ENCODE data around the gene SYMPK. TPM values are rescaled to one million over a fixed set of nuclear protein-coding genes. Genes with fewer than 3 reads are reported as not detected.

Gene SYMPK
- total RNA-seq, 2 experiments from 2014 or later = 88.3 to 89.2 TPM

DNA sequence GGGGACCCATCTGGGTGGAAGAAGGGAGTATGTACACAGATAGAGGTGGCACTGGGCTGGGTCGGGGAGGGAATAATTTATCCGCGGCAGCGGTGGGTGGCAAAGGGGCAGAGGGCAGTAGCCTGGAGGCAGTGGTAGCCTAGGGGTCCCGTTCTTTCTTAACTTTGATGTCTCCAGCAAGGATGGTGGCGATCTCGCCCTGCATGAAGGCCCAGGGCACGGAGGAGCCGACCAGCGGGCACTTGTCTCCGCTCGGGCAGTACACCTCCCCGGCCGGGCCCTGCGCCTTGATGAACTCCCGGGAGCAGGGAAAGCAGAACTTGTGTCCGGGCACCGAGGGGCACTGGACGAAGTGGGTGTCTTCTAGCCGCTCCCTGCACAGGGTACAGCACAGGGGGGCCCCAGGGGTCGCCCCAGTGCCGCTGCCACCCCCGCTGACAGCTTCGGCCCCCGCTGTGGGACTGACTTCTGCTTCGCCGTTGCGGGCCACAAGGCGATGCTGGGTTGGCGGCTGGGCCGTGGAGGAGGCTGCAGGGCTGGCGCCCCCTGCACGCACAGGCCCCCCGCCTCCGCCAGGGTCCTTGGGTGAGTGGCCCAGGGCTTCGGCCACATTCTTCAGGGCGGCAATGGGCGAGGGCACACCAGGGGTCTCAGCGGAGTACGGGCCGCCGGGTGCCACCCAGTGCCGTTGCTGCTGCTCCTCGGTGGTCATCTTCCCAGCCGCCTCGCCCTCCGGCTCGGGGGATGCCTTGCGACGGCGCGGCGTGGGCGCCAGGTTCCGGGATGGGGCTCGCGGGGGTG, 21.1 kb upstream of the SYMPK start:
- Mint-ChIP-seq H3K4me1 (peaks cover 35% of the 10 kb centered on the region), H3K4me3 (peak overlapping the region; percentile 72), H3K27ac (no peak overlapping the region), H3K36me3 (ENCODE audit: low read depth) (peaks cover 4% of the 10 kb centered on the region), H3K9me3 (no peaks in the 10 kb centered on the region), H3K27me3 (no peaks in the 10 kb centered on the region)
- ChIA-PET POLR2A (interaction anchor here (2.6 to 2.7 kb wide), 2 partner anchors 18 to 20 kb away, joined by 16 to 29 read pairs; partner anchors contain the start of genes FOXA3, MYPOP and SYMPK), CTCF (interaction anchor here (2.2 to 3.4 kb wide), 4 partner anchors 14 to 125 kb away, joined by 5 to 17 read pairs (median 13); partner anchors contain the start of genes MYPOP and SIX5)
- no peak for DNase-seq

DNA sequence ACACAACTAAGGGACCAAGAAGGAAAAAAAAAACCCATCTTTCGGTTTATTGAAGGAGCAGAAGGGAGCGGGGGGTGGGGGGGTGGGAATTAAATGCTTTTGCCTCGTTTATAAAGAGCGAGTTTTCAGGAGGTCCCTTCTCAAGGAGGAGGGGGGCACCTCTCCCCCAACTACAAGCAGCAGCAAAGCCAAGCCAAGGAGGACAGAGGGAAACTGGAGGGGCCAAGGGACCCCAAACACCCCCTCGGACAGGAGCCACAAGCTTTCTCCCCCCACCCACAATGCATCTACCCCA, 20.6 kb upstream of the SYMPK start:
- no peak for DNase-seq
- peak overlapping the region; percentile 51 for H3K27ac Mint-ChIP-seq
- H3K4me1 Mint-ChIP-seq = peaks cover 36% of the 10 kb centered on the region
- H3K9me3 Mint-ChIP-seq = no peaks in the 10 kb centered on the region
- H3K36me3 Mint-ChIP-seq (ENCODE audit: low read depth) = peaks cover 4% of the 10 kb centered on the region
- peak overlapping the region; percentile 72 for H3K4me3 Mint-ChIP-seq
- CTCF ChIA-PET = interaction anchor here (2.2 to 3.4 kb wide), 5 partner anchors 14 to 126 kb away, joined by 5 to 17 read pairs (median 13); partner anchors contain the start of genes FOXA3, MYPOP, SIX5 and SYMPK
- POLR2A ChIA-PET = interaction anchor here (2.6 kb wide), 1 partner anchor 20 kb away, joined by 16 read pairs; the partner anchor contains the start of genes FOXA3 and SYMPK
- H3K27me3 Mint-ChIP-seq = peaks cover 2% of the 10 kb centered on the region

DNA sequence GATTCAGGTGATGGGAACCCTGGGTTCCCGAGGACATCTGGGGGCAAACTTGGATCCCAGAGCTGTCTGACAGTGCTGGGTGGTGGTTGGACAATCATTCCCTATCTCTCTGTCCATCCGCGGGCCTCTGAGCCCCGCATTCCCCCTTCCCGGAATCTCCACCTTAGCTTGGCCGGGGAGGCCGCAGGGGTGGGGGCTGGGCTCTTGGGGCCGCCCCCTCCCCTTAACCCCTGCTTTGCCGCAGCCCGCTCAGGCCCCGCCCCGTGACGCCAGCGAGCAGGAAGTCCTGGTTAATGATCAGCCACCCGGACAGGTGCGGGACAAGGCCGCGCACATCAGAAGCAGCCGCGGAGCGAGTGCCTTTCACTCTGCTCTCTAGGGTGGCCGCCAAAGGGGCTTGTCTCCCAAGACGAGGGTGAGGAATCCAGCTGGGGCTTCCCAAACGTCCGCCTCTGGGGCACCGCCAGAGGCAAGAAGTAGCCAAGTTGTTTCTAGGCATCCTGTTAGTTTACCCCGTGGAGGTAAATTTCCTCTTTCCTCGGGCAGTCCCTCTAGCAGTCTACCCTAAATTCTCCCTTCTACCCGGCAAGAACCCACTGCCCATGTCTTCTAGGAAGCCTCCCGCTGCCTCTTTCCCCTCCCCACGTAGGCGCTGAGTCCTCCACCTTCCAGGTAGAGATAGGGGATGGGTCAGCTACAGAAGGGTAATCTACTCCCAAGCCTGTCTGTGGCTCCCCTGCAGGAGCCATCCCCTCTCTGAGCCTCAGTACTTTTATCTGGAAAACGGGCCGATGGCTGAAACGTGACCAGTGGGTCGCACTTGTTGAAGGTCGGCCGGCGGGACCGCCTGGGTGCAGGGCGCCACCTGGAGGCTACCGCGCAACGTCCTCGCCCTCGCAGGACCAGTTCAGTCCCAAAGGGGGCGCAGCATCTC, 20.0 kb upstream of the SYMPK start:
- Mint-ChIP-seq H3K4me1 (peaks cover 40% of the 10 kb centered on the region), H3K9me3 (no peaks in the 10 kb centered on the region), H3K36me3 (ENCODE audit: low read depth) (peaks cover 4% of the 10 kb centered on the region), H3K27me3 (peaks cover 4% of the 10 kb centered on the region), H3K27ac (peak overlapping the region; percentile 51), H3K4me3 (peak overlapping the region; percentile 72)
- ChIA-PET CTCF (interaction anchor here (0.7 to 2.6 kb wide), 9 partner anchors 13 to 382 kb away, joined by 3 to 15 read pairs (median 6); partner anchors contain the start of genes CCDC61, FOXA3, SIX5 and SYMPK), POLR2A (interaction anchor here (1.0 to 2.6 kb wide), 3 partner anchors 10 to 37 kb away, joined by 3 to 16 read pairs (median 4); partner anchors contain the start of genes FOXA3 and SYMPK)
- peak; percentile 89 for DNase-seq

DNA sequence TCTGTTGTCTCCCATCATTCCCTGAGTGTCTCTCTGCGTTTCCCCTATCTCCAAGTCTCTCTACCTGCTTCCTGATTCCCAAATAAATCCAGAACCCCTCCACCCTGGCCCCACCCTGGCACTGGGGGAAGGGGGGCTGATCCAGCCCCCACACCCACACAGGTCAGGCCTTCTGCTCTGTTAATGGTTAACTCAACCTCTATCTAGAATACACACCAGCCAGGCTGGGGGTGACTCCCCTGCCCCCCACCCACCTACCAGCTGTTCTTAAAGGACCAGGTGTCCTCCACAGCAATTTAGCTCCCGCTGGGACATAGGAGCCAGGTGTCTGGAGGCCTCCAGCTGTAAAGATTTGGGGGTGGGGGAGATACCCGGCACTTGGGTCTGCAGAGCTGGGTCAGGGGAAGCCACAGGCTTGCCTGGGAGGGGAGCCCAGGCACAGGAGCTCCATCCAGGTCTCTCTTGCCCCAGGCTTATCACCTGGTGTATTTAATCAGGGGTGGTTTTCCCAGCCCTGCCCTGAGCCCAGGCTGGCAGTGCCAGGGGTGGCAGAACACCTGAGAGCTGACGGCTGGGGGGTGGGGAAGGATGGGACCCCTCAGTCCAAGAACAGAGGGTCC, 19.1 kb upstream of the SYMPK start:
- Mint-ChIP-seq H3K36me3 (ENCODE audit: low read depth) (peaks cover 4% of the 10 kb centered on the region), H3K4me3 (no peak overlapping the region), H3K4me1 (peaks cover 43% of the 10 kb centered on the region), H3K27me3 (peaks cover 9% of the 10 kb centered on the region), H3K9me3 (no peaks in the 10 kb centered on the region), H3K27ac (no peak overlapping the region)
- CTCF ChIA-PET = interaction anchor here (0.9 to 2.6 kb wide), 7 partner anchors 12 to 127 kb away, joined by 3 to 15 read pairs (median 12); partner anchors contain the start of genes CCDC61, FOXA3, SIX5 and SYMPK
- DNase-seq = no peak
- POLR2A ChIA-PET = interaction anchor here (1.7 to 2.6 kb wide), 2 partner anchors 11 to 18 kb away, joined by 4 to 16 read pairs; partner anchors contain the start of genes FOXA3 and SYMPK

DNA sequence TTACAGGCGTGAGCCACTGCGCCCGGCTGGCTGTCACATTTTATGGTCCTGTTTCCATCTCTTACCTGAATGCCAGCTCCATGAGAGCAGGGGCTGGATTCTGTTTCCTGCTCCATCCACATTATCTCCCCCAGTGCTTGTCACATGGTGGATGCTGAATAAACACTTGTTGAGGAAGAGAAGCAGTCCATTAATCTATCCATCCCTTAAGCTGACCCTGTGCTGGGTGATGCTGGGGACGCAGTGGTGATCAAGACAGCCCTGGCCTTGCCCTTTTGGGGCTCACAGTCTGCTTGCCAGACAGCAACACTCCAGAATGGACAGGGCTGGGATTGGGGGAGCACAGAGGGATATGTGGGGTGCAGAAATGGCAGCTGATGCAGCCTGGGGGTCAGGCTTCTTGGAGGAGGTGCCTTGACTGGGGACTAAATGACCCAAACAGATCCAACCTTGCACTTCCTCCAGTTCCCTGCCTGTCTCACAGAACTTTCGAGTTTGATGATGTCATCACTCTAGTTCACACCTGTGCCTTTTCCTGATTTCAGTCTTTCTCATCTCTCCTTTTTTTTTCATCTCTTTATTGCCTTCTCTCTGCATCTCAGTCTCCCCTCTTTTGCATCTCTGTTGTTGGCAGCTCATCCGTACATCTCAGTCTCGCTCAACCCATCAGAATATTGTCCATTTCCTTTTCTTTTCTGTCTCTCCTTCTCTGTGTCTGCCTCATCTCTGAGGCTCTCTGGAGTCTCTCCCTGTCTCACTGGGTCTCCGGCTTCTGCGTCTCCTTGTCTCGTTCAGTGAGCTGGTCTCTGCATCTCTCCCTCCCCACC, 18.3 kb upstream of the SYMPK start:
- peaks cover 42% of the 10 kb centered on the region for H3K4me1 Mint-ChIP-seq
- no peak overlapping the region for H3K27ac Mint-ChIP-seq
- no peak overlapping the region for H3K4me3 Mint-ChIP-seq
- no peak for DNase-seq
- peaks cover 4% of the 10 kb centered on the region for H3K36me3 Mint-ChIP-seq (ENCODE audit: low read depth)
- peaks cover 10% of the 10 kb centered on the region for H3K27me3 Mint-ChIP-seq
- no peaks in the 10 kb centered on the region for H3K9me3 Mint-ChIP-seq
- ChIA-PET CTCF (interaction anchor here (0.9 to 2.6 kb wide), 6 partner anchors 11 to 128 kb away, joined by 3 to 15 read pairs (median 12); partner anchors contain the start of genes FOXA3, SIX5 and SYMPK), POLR2A (interaction anchor here (1.7 to 2.6 kb wide), 2 partner anchors 12 to 17 kb away, joined by 4 to 16 read pairs; partner anchors contain the start of genes FOXA3 and SYMPK)

DNA sequence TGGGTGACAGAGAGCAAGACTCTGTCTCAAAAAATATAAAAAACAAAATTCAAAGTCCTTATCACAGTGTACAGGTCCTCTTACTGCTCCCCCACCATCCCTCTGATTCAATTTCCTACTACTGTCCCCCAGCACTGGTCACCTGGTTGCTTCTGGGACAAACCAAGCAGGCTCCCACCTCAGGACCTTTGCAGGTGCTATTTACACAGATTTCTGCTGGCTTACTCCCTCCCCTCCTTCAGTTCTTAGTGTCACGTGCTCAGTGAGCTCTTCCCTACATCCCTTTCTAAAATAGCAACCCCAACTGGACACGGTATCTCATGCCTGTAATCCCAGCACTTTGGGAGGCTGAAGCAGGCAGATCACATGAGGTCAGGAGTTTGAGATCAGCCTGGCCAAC, 17.0 kb upstream of the SYMPK start:
- H3K4me3 Mint-ChIP-seq = no peak overlapping the region
- DNase-seq = no peak
- no peak overlapping the region for H3K27ac Mint-ChIP-seq
- H3K4me1 Mint-ChIP-seq = peaks cover 45% of the 10 kb centered on the region
- POLR2A ChIA-PET = no interaction called here
- CTCF ChIA-PET = interaction anchor here (0.9 to 1.2 kb wide), 3 partner anchors 16 to 63 kb away, joined by 3 to 4 read pairs (median 3); partner anchors contain the start of gene FOXA3
- H3K36me3 Mint-ChIP-seq (ENCODE audit: low read depth) = peaks cover 4% of the 10 kb centered on the region
- H3K27me3 Mint-ChIP-seq = peaks cover 19% of the 10 kb centered on the region
- H3K9me3 Mint-ChIP-seq = no peaks in the 10 kb centered on the region

DNA sequence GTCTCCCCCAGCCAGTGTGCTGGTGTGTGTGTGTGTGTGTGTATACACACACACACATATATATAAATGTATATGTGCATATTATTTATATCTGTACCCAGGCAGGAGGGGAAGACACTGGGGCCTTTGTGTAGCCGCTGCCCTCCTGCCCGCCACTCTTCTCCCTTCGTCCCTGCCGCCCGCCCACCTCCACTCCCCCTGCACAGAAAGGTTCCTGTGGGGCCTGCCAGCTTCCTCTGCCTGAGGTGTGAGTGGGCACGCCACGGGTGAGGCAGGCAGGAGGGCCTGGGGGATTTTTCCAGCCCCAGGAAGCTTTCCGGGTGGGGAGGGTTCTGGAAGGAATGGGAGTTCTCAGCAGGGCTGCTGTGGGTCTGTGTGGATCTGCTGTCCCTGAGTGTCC, 16.1 kb upstream of the SYMPK start:
- H3K27me3 Mint-ChIP-seq = peaks cover 23% of the 10 kb centered on the region
- H3K4me3 Mint-ChIP-seq = no peak overlapping the region
- H3K36me3 Mint-ChIP-seq (ENCODE audit: low read depth) = peaks cover 4% of the 10 kb centered on the region
- no peaks in the 10 kb centered on the region for H3K9me3 Mint-ChIP-seq
- ChIA-PET POLR2A (no interaction called here), CTCF (interaction anchor here (1.0 kb wide), 1 partner anchor 62 kb away, joined by 4 read pairs; no protein-coding TSS in a partner anchor)
- H3K4me1 Mint-ChIP-seq = peaks cover 42% of the 10 kb centered on the region
- no peak overlapping the region for H3K27ac Mint-ChIP-seq
- no peak for DNase-seq

DNA sequence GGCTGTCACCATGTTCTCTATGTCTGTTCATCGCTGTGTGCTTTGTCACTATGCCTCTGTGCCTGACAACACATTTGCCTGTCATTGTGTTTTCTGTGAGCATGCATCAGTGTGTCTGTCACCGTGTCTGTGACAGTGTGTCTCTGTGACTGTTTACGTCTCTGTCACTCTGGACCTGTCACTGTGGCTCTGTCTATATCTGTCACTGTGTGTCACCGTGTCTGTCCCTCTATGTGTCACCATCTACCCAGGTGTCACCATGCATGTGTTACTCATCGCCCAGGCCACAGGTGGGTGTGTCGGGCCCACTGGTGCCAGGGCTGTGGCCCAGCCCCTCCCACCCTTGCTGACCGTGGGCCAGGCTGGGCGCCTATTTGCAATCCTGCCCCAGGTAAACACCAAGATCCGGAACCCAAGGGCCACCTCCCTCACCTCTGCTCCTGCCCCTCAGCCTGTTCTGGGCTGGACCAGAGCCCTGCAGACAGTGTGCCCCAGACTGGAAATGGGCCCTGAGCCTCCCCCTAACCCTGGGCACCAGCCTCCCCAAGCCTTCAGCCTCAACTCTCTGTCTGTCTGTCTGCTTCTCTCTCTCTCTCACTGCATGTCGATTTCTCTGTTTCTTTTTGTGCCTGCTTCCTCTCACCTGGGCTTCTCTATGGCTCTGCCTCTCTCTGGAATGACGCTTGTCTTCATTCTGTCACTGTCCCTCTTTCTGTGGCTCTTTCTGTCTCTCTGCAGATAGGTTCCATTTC, 15.3 kb upstream of the SYMPK start:
- Mint-ChIP-seq H3K27me3 (peaks cover 25% of the 10 kb centered on the region), H3K4me3 (no peak overlapping the region), H3K36me3 (ENCODE audit: low read depth) (peaks cover under 1% of the 10 kb centered on the region), H3K27ac (no peak overlapping the region), H3K9me3 (no peaks in the 10 kb centered on the region), H3K4me1 (peaks cover 34% of the 10 kb centered on the region)
- DNase-seq = no peak
- ChIA-PET CTCF (no interaction called here), POLR2A (no interaction called here)

DNA sequence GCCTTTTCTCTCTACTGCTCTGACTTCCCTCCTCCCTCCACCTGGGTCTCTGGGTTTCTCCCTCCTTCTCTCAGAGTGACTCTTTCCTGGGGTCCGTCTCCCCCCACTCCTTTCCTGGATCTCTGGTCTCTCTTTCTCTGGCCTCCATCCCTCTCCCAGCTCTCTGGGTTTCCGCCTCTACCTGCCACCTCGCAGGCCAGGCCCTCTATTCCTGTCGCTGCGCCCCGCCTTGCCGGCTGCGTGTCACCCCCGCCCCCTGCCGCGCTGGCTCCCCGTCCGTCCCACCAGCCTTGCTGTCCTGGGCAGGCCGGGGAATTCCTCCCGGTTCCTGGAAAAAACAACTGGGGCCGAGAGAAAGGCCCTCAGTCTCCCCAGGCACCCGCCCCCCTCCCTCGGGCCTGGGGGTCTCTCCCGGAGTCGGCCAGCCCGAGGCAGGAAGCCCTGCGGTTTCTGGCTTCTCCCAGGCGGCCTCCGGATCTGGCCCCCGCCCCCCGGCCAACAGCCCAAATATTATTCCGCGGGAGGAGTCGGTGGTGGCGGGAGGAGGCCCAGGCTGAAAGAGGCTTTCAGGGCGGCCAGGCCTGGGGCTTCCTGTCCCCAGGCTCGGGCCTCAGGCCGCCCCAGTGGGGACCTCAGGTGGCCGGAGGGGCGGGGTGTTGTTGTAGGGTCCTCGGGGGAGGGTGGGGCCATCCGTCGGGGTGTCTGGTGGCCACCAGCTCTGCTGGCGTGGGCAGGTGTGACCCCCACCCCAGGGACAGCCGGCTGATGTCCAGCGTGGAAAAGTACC, 13.7 kb upstream of the SYMPK start:
- Mint-ChIP-seq H3K4me3 (no peak overlapping the region), H3K27me3 (peaks cover 25% of the 10 kb centered on the region), H3K36me3 (ENCODE audit: low read depth) (no peaks in the 10 kb centered on the region), H3K4me1 (peaks cover 26% of the 10 kb centered on the region), H3K27ac (no peak overlapping the region), H3K9me3 (no peaks in the 10 kb centered on the region)
- CTCF ChIA-PET = interaction anchor here (1.1 kb wide), 1 partner anchor 10 kb away, joined by 3 read pairs; the partner anchor contains the start of gene IRF2BP1
- POLR2A ChIA-PET = no interaction called here
- DNase-seq = no peak

DNA sequence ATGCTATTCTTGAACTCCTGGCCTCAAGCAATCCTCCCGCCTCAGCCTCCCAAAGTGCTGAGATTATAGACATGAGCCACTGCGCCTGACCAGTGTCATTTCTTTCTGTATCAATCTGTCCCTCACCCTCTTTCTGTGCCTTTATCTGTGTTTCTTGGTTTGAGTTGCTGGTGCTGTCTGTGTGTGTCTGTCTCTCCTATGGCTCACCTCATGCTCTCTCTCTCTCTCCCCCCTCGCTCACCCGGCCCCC, 13.1 kb upstream of the SYMPK start:
- POLR2A ChIA-PET = no interaction called here
- no peak overlapping the region for H3K4me3 Mint-ChIP-seq
- CTCF ChIA-PET = interaction anchor here (1.1 kb wide), 1 partner anchor 10 kb away, joined by 3 read pairs; the partner anchor contains the start of gene IRF2BP1
- H3K27ac Mint-ChIP-seq = no peak overlapping the region
- no peaks in the 10 kb centered on the region for H3K9me3 Mint-ChIP-seq
- DNase-seq = no peak
- peaks cover 25% of the 10 kb centered on the region for H3K27me3 Mint-ChIP-seq
- H3K4me1 Mint-ChIP-seq = peaks cover 21% of the 10 kb centered on the region
- no peaks in the 10 kb centered on the region for H3K36me3 Mint-ChIP-seq (ENCODE audit: low read depth)

DNA sequence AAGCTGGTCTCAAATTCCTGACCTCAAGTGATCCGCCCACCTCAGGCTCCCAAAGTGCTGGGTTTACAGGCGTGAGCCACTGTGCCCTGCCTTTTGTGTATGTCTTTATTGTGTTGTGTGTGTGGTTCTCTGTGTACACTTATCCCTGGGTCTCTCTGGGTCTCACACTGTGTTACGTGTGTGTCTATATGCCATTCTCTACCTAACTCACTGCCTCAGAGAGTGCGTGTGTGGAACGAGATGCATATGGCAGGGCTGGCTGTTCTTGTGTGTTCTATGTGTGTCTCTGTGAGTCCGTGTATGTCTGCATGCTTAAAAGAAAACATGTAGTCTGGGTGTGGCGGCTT, 11.6 kb upstream of the SYMPK start:
- CTCF ChIA-PET = no interaction called here
- no peaks in the 10 kb centered on the region for H3K9me3 Mint-ChIP-seq
- POLR2A ChIA-PET = no interaction called here
- no peak overlapping the region for H3K4me3 Mint-ChIP-seq
- DNase-seq = no peak
- peaks cover 20% of the 10 kb centered on the region for H3K4me1 Mint-ChIP-seq
- peaks cover 25% of the 10 kb centered on the region for H3K27me3 Mint-ChIP-seq
- H3K27ac Mint-ChIP-seq = no peak overlapping the region
- no peaks in the 10 kb centered on the region for H3K36me3 Mint-ChIP-seq (ENCODE audit: low read depth)
